H1 (cell line): ENCODE data around the gene HMCN2. TPM values are rescaled to one million over a fixed set of nuclear protein-coding genes. Genes with fewer than 3 reads are reported as not detected.

ENCODE experiments used
- CTCF ChIA-PET: fragments of 300-600 bp; sonication (Branson Sonifier 250); formaldehyde crosslinking; loops from one replicate; lab custom pipeline; 2021; ENCODE audit not compliant: partially characterized antibody; lab: Charles Lee
- POLR2A ChIA-PET: fragments of 300-600 bp; sonication (Branson Sonifier 250); formaldehyde crosslinking; loops from one replicate; lab custom pipeline; 2021; ENCODE audit warnings: inconsistent platforms; ENCODE audit not compliant: partially characterized antibody; lab: Charles Lee
- DNase-seq, 2 experiments: peaks; one replicate each; pipeline versions ENCODE4 v3.0.0 to v3.0.0-alpha.2; 2010 to 2022; ENCODE audit warnings: low spot score in 2 of 2, low read depth in 1 of 2, mixed read lengths in 1 of 2
- FAIRE-seq: peaks from 2 replicates; lab custom pipeline; 2011; peaks lifted over from hg19 to GRCh38; lab: Jason Lieb, UNC
- H2AFZ ChIP-seq: 2 replicates; pipeline ENCODE4 v1.8.1; 2012; ENCODE audit warnings: low read length, inconsistent platforms
- H2AK5ac ChIP-seq: 2 replicates; pipeline ENCODE4 v1.6.1; 2013; ENCODE audit warnings: low read depth, low read length
- H2BK120ac ChIP-seq: replicated peaks from 2 replicates; pipeline ENCODE3; 2013; ENCODE audit warnings: low read depth, low read length, inconsistent platforms
- H2BK12ac ChIP-seq: 2 replicates; pipeline ENCODE4 v1.6.1; 2013; ENCODE audit warnings: low read depth, low read length
- H2BK15ac ChIP-seq: 2 replicates; pipeline ENCODE4 v1.6.1; 2013; ENCODE audit warnings: low read length
- H2BK20ac ChIP-seq: 2 replicates; pipeline ENCODE4 v1.6.1; 2013; ENCODE audit warnings: low read length
- H2BK5ac ChIP-seq: 2 replicates; pipeline ENCODE4 v1.6.1; 2013; ENCODE audit warnings: low read depth, low read length
- H3K14ac ChIP-seq: 2 replicates; pipeline ENCODE4 v1.6.1; 2013; ENCODE audit warnings: inconsistent platforms; ENCODE audit not compliant: insufficient read length
- H3K18ac ChIP-seq: 2 replicates; pipeline ENCODE4 v1.6.1; 2013; ENCODE audit warnings: low read length; ENCODE audit errors: extremely low read depth
- H3K23ac ChIP-seq: 2 replicates; pipeline ENCODE4 v1.6.1; 2013; ENCODE audit warnings: inconsistent platforms; ENCODE audit not compliant: insufficient read length
- H3K23me2 ChIP-seq: 2 replicates; pipeline ENCODE4 v1.6.1; 2013; ENCODE audit warnings: low read depth, low read length
- H3K27ac ChIP-seq: 2 replicates; pipeline ENCODE4 v1.6.1; 2011; ENCODE audit warnings: low read depth, low read length, inconsistent platforms
- H3K27me3 ChIP-seq, 4 experiments: replicated peaks in 1 of 4; 1 replicate in 1 of 4; 2 replicates in 3 of 4; pipeline versions ENCODE4 v1.6.1 to v1.8.1; 2011 to 2013; ENCODE audit warnings: low read length in 3 of 4, mild to moderate bottlenecking in 3 of 4, inconsistent platforms in 2 of 4, mixed read lengths in 2 of 4, moderate library complexity in 1 of 4; ENCODE audit not compliant: control insufficient read depth in 3 of 4, insufficient read depth in 3 of 4; ENCODE audit errors: extremely low read depth in 1 of 4
- H3K36me3 ChIP-seq, 4 experiments: 2 replicates each; pipeline versions ENCODE4 v1.6.1 to v1.8.1; 2011 to 2013; ENCODE audit warnings: mild to moderate bottlenecking in 4 of 4, low read length in 3 of 4, moderate library complexity in 2 of 4, control low read depth in 1 of 4, inconsistent platforms in 1 of 4; ENCODE audit not compliant: insufficient read depth in 4 of 4, control insufficient read depth in 2 of 4
- H3K4ac ChIP-seq: replicated peaks from 2 replicates; pipeline ENCODE3; 2013; ENCODE audit warnings: low read length, low read depth, mixed read lengths, inconsistent platforms; ENCODE audit not compliant: insufficient read length
- H3K4me1 ChIP-seq, 4 experiments: replicated peaks in 1 of 4; 1 replicate in 1 of 4; 2 replicates in 3 of 4; pipeline versions ENCODE4 v1.6.1 to v1.8.1; 2011 to 2013; ENCODE audit warnings: low read length in 3 of 4, inconsistent platforms in 2 of 4, mixed read lengths in 1 of 4; ENCODE audit not compliant: insufficient read depth in 4 of 4, control insufficient read depth in 3 of 4
- H3K4me2 ChIP-seq, 2 experiments: 2 replicates each; pipeline versions ENCODE4 v1.6.1 to v1.8.1; 2011 to 2013; ENCODE audit warnings: low read depth in 2 of 2, low read length in 2 of 2, control low read depth in 1 of 2, inconsistent platforms in 1 of 2, mild to moderate bottlenecking in 1 of 2; ENCODE audit not compliant: insufficient read depth in 1 of 2
- H3K4me3 ChIP-seq, 4 experiments: fragments of 200-600, 300-600 bp in 1 of 4; sonication (generic), shearing (Covaris generic), sonication (Bioruptor Twin) in 1 of 4; 2 replicates each; pipeline versions ENCODE4 v1.5.1 to v1.8.1; 2011 to 2016; ENCODE audit warnings: low read length in 4 of 4, low read depth in 3 of 4, control low read depth in 2 of 4, inconsistent platforms in 2 of 4, mild to moderate bottlenecking in 2 of 4, mixed read lengths in 1 of 4, moderate library complexity in 1 of 4; ENCODE audit not compliant: insufficient read depth in 2 of 4; ENCODE audit errors: extremely low read depth in 1 of 4
- H3K56ac ChIP-seq: replicated peaks from 2 replicates; pipeline ENCODE3; 2013; ENCODE audit warnings: low read depth, mild to moderate bottlenecking, mixed read lengths, low read length, inconsistent platforms; ENCODE audit not compliant: insufficient read length
- H3K79me1 ChIP-seq: 2 replicates; pipeline ENCODE4 v1.6.1; 2013; ENCODE audit warnings: low read depth, low read length, control low read depth
- H3K79me2 ChIP-seq, 2 experiments: 2 replicates each; pipeline versions ENCODE4 v1.6.1 to v1.8.1; 2012 to 2013; ENCODE audit warnings: low read length in 2 of 2, mild to moderate bottlenecking in 2 of 2, inconsistent platforms in 1 of 2; ENCODE audit not compliant: insufficient read depth in 2 of 2, control insufficient read depth in 1 of 2
- H3K9ac ChIP-seq, 4 experiments: replicated peaks in 1 of 4; 1 replicate in 1 of 4; 2 replicates in 3 of 4; pipeline versions ENCODE4 v1.6.1 to v1.8.1; 2011 to 2013; ENCODE audit warnings: low read depth in 3 of 4, low read length in 3 of 4, control low read depth in 2 of 4, mild to moderate bottlenecking in 2 of 4, moderate library complexity in 2 of 4, inconsistent platforms in 1 of 4; ENCODE audit errors: extremely low read depth in 1 of 4
- H3K9me3 ChIP-seq, 2 experiments: 2 replicates each; pipeline versions ENCODE4 v1.6.1 to v1.8.1; 2012 to 2013; ENCODE audit warnings: mild to moderate bottlenecking in 2 of 2, moderate library complexity in 2 of 2, control low read depth in 1 of 2, inconsistent platforms in 1 of 2, low read depth in 1 of 2, low read length in 1 of 2, mixed read lengths in 1 of 2; ENCODE audit not compliant: insufficient read depth in 2 of 2
- H4K20me1 ChIP-seq, 2 experiments: replicated peaks in 1 of 2; 2 replicates each; pipeline versions ENCODE3 to v1.8.1; 2011 to 2013; ENCODE audit warnings: inconsistent platforms in 2 of 2, low read length in 2 of 2, mild to moderate bottlenecking in 1 of 2; ENCODE audit not compliant: insufficient read depth in 2 of 2, control insufficient read depth in 1 of 2
- H4K5ac ChIP-seq: 2 replicates; pipeline ENCODE4 v1.6.1; 2013; ENCODE audit warnings: low read length, low read depth, mixed read lengths, inconsistent platforms; ENCODE audit not compliant: insufficient read length
- H4K8ac ChIP-seq: 2 replicates; pipeline ENCODE4 v1.8.0; 2013; ENCODE audit warnings: mild to moderate bottlenecking, moderate library complexity, low read length, inconsistent platforms; ENCODE audit not compliant: insufficient read depth; ENCODE audit errors: extremely low read depth
- H4K91ac ChIP-seq: replicated peaks from 2 replicates; pipeline ENCODE3; 2013; ENCODE audit warnings: low read length, mixed read lengths, inconsistent platforms; ENCODE audit not compliant: insufficient read length
- ASH2L ChIP-seq: fragments of 200-600, 300-600 bp; sonication (generic); IDR thresholded peaks from one replicate; pipeline ENCODE4 v1.7.1; 2017; ENCODE audit warnings: low read length
- BRCA1 ChIP-seq: IDR thresholded peaks from 2 replicates; pipeline ENCODE4 v1.6.1; 2012; ENCODE audit warnings: low read depth, low read length, improper control_type of control experiment
- CREB1 ChIP-seq: IDR thresholded peaks from 2 replicates; pipeline ENCODE4 v1.6.1; 2012; ENCODE audit warnings: inconsistent platforms
- CTBP2 ChIP-seq: IDR thresholded peaks from 2 replicates; pipeline ENCODE4 v1.7.0; 2011; ENCODE audit warnings: borderline replicate concordance, mild to moderate bottlenecking, moderate library complexity, mixed read lengths, low read length; ENCODE audit not compliant: insufficient read depth, insufficient read length
- HDAC2 ChIP-seq, 2 experiments: fragments of 300-600 bp in 1 of 2; sonication (generic) in 1 of 2; IDR thresholded peaks; 2 replicates each; pipeline ENCODE4 v1.6.1; 2011 to 2012; ENCODE audit warnings: low read depth in 2 of 2, low read length in 2 of 2, mild to moderate bottlenecking in 2 of 2, moderate library complexity in 2 of 2, borderline replicate concordance in 1 of 2, inconsistent platforms in 1 of 2
- KDM4A ChIP-seq: IDR thresholded peaks from one replicate; pipeline ENCODE4 v1.7.1; 2012; ENCODE audit warnings: low read depth, mild to moderate bottlenecking, moderate library complexity, low read length, inconsistent platforms; ENCODE audit not compliant: severe bottlenecking
- MAX ChIP-seq: IDR thresholded peaks from 2 replicates; pipeline ENCODE4 v1.6.1; 2012; ENCODE audit warnings: inconsistent platforms
- NRF1 ChIP-seq: IDR thresholded peaks from 2 replicates; pipeline ENCODE4 v1.6.1; 2011; ENCODE audit warnings: mild to moderate bottlenecking, low read depth, low read length, improper control_type of control experiment
- PHF8 ChIP-seq: fragments of 200-600 bp; sonication (generic); conservative IDR thresholded peaks from 2 replicates; pipeline ENCODE4 v1.7.1; 2012; ENCODE audit warnings: low read depth, mild to moderate bottlenecking, inconsistent platforms, low read length, moderate library complexity
- SIN3A ChIP-seq, 2 experiments: IDR thresholded peaks in 1 of 2; conservative IDR thresholded peaks in 1 of 2; 2 replicates each; pipeline ENCODE4 v1.6.1; 2011 to 2012; ENCODE audit warnings: low read length in 2 of 2, improper control_type of control experiment in 1 of 2, low read depth in 1 of 2, mild to moderate bottlenecking in 1 of 2
- SIX5 ChIP-seq: IDR thresholded peaks from 2 replicates; pipeline ENCODE4 v1.6.1; 2011; ENCODE audit warnings: mild to moderate bottlenecking, low read depth, low read length
- SP1 ChIP-seq: IDR thresholded peaks from 2 replicates; pipeline ENCODE4 v1.6.1; 2011; ENCODE audit warnings: low read depth, low read length
- WGBS, 2 experiments: shearing (Covaris generic) in 1 of 2; methylation state at CpG; one replicate each; pipeline versions ENCODE4 v1.1.6 to v1.1.7; 2013 to 2015; ENCODE audit warnings: low lambda C conversion rate in 2 of 2, mixed read lengths in 2 of 2, inconsistent platforms in 1 of 2, low coverage in 1 of 2, missing lambda C conversion rate in 1 of 2; ENCODE audit not compliant: insufficient replicate concordance in 2 of 2, insufficient coverage in 1 of 2, insufficient read length in 1 of 2; ENCODE audit errors: extremely low coverage in 1 of 2, missing lambda C conversion rate in 1 of 2; 5-methylcytosine and 5-hydroxymethylcytosine counted together
- polyA plus RNA-seq, 7 experiments: library from polyadenylated mRNA; depleted of rRNA in 3 of 7; stranded (reverse) in 5 of 7; unstranded in 2 of 7; fragments of >200 nt in 5 of 7; fragments of 200-250 nt in 2 of 7; gene quantifications; 1 replicate in 5 of 7; 2 replicates in 1 of 7; 4 replicates in 1 of 7; pipeline versions ENCODE4 v1.2.1 to v1.2.3, GENCODE V29; 2011 to 2013; ENCODE audit warnings: missing spikeins in 2 of 7, mixed read lengths in 2 of 7
- total RNA-seq: library from RNA; stranded (reverse); fragmentation: NEBNext Ultra II Directional; extraction: Animal tissue kit (Norgen Biotek cat#: 25700); gene quantifications from 2 replicates; pipeline ENCODE4 v1.2.1, GENCODE V29; 2021

Gene HMCN2
- total and polyA plus RNA-seq, 2 of the 8 experiments (the other 6 are each of a cell fraction or from before 2014, with no cell fraction given): 5.0 to 9.1 TPM

- Histone ChIP-seq H2BK12ac (no peak overlapping the region), H3K56ac (no peak overlapping the region), H2BK5ac (no peak overlapping the region), H3K4me1 (peaks cover 0 to 27% (median 12%) of the 10 kb centered on the region in 4 experiments; a peak in 6 of 7 replicates), H3K27me3 (no peaks in the 10 kb centered on the region), H3K4me3 (no peak overlapping the region), H2BK20ac (no peak overlapping the region), H3K79me1 (no peaks in the 10 kb centered on the region; the same call in 1 of the 2 replicates), H4K20me1 (no peaks in the 10 kb centered on the region), H3K23ac (no peak overlapping the region), H3K27ac (no peak overlapping the region), H3K18ac (no peak overlapping the region; the same call in 1 of the 2 replicates), H3K14ac (no peak overlapping the region), H3K79me2 (no peaks in the 10 kb centered on the region), H2BK15ac (no peak overlapping the region), H2AFZ (no peak overlapping the region), H3K4ac (no peak overlapping the region), H2AK5ac (no peak overlapping the region), H2BK120ac (no peak overlapping the region), H4K5ac (no peak overlapping the region), H3K9ac (no peak overlapping the region), H3K23me2 (0 out of 2 replicates have a peak, but pooled peaks cover 3% of the 10 kb centered on the region), H4K8ac (no peak overlapping the region), H4K91ac (no peak overlapping the region), H3K36me3 (peaks cover 0 to 21% (median 0%) of the 10 kb centered on the region in 4 experiments; a peak in 2 of 8 replicates), H3K9me3 (no peaks in the 10 kb centered on the region), H3K4me2 (no peak overlapping the region)
- ChIA-PET POLR2A (interaction anchor here (0.7 to 1.6 kb wide), 6 partner anchors 9 to 222 kb away, joined by 3 to 8 read pairs (median 3); partner anchors contain the start of gene EXOSC2), CTCF (interaction anchor here (0.7 to 13.0 kb wide), 6 partner anchors 8 to 80 kb away, joined by 3 to 136 read pairs (median 4); no protein-coding TSS in a partner anchor)
- no peak for DNase-seq
- FAIRE-seq: no peak
- 92% methylated on average over 15 of the region's 20 CpGs; no CpG with 5 or more reads in 1 of the 2 experiments for WGBS, 2 experiments
- TF ChIP-seq HDAC2 (IDR thresholded peaks at IDR 0.05; ENCODE audit: borderline replicate concordance in 1 of 2, low read depth in 2 of 2, low read length in 2 of 2) (no peak), SIN3A (conservative IDR thresholded peaks at IDR 0.05 in 1 of 2, IDR thresholded peaks at IDR 0.05 in 1 of 2; ENCODE audit: low read depth in 1 of 2, low read length in 2 of 2) (no peak), PHF8 (no peak), KDM4A (no peak), ASH2L (no peak), SP1 (no peak), NRF1 (no peak), BRCA1 (no peak), CREB1 (no peak), CTBP2 (no peak), SIX5 (no peak), MAX (no peak)
Measured at GRCh38 chr9:130471411-130472183, 206.0 kb downstream of the HMCN2 start.
